Measurements from ENCODE around the gene SYCE1L. TPM values are rescaled to one million over a fixed set of nuclear protein-coding genes. Genes with fewer than 3 reads are reported as not detected.
A peak's percentile ranks its signal among the peaks of the same experiment; 100 is the strongest.

SYCE1L gene
- total RNA-seq, 1 experiment from 2014 or later, result 1.7 TPM

GRCh38 chr16:77212741-77213541, 13.7 kb downstream of the SYCE1L start:
- Histone ChIP-seq H3K4me1 (ENCODE audit: insufficient read depth, low read length) (peaks cover 17% of the 10 kb centered on the region), H3K4me3 (ENCODE audit: low read length) (peak overlapping the region; percentile 77), H3K27me3 (ENCODE audit: low read length) (no peaks in the 10 kb centered on the region), H3K36me3 (ENCODE audit: low read depth, low read length) (no peaks in the 10 kb centered on the region), H2AFZ (ENCODE audit: low read length) (peak overlapping the region; percentile 84), H3K9me3 (ENCODE audit: low read length) (no peaks in the 10 kb centered on the region), H3K27ac (ENCODE audit: low read length) (peak overlapping the region; percentile 84), H3K9ac (ENCODE audit: low read length) (peak overlapping the region; percentile 66), H3F3A (ENCODE audit: low read length, unreplicated experiment) (no peaks in the 10 kb centered on the region), H3K79me2 (ENCODE audit: low read length) (no peaks in the 10 kb centered on the region), H3K9me2 (replicated peaks; ENCODE audit: low read length) (no peaks in the 10 kb centered on the region), H4K20me1 (ENCODE audit: low read length) (no peaks in the 10 kb centered on the region), H3K4me2 (ENCODE audit: low read length) (peak overlapping the region; percentile 89)
- ATAC-seq (peak; percentile 76), DNase-seq (peak; percentile 44)
- intact Hi-C loops (cut with micrococcal nuclease), result loop anchor here (2.0 kb wide), 1 partner anchor 22 kb away; the partner anchor contains the start of gene MON1B
- BruUV-seq (replicated peaks), result no TSS peak
- TF ChIP-seq EZH2phosphoT487 (IDR thresholded peaks at IDR 0.05; ENCODE audit: borderline replicate concordance, low read length), result no peak
- no peak for TF ChIP-seq EZH2 (IDR thresholded peaks at IDR 0.05; ENCODE audit: low read length, unreplicated experiment)
- no peak for TF ChIP-seq CTCF (conservative IDR thresholded peaks at IDR 0.05; ENCODE audit: low read depth, low read length)
- POLR2A ChIA-PET (ENCODE audit: unreplicated experiment), result no interaction called here
- CTCF ChIA-PET, result no interaction called here

GRCh38 chr16:77213542-77214106, 14.4 kb downstream of the SYCE1L start:
- Histone ChIP-seq H3K4me2 (ENCODE audit: low read length) (peak overlapping the region; percentile 89), H3K27ac (ENCODE audit: low read length) (peak overlapping the region; percentile 84), H3K4me1 (ENCODE audit: insufficient read depth, low read length) (peaks cover 17% of the 10 kb centered on the region), H3K9me2 (replicated peaks; ENCODE audit: low read length) (no peaks in the 10 kb centered on the region), H3K9ac (ENCODE audit: low read length) (peak overlapping the region; percentile 66), H3K36me3 (ENCODE audit: low read depth, low read length) (no peaks in the 10 kb centered on the region), H3K27me3 (ENCODE audit: low read length) (no peaks in the 10 kb centered on the region), H3K9me3 (ENCODE audit: low read length) (no peaks in the 10 kb centered on the region), H2AFZ (ENCODE audit: low read length) (peak overlapping the region; percentile 84), H4K20me1 (ENCODE audit: low read length) (no peaks in the 10 kb centered on the region), H3F3A (ENCODE audit: low read length, unreplicated experiment) (no peaks in the 10 kb centered on the region), H3K79me2 (ENCODE audit: low read length) (no peaks in the 10 kb centered on the region), H3K4me3 (ENCODE audit: low read length) (peak overlapping the region; percentile 77)
- peak; percentile 67 for ATAC-seq
- no peak for TF ChIP-seq EZH2 (IDR thresholded peaks at IDR 0.05; ENCODE audit: low read length, unreplicated experiment)
- no peak for TF ChIP-seq EZH2phosphoT487 (IDR thresholded peaks at IDR 0.05; ENCODE audit: borderline replicate concordance, low read length)
- no peak for TF ChIP-seq CTCF (conservative IDR thresholded peaks at IDR 0.05; ENCODE audit: low read depth, low read length)
- ChIA-PET POLR2A (ENCODE audit: unreplicated experiment) (no interaction called here), CTCF (no interaction called here)
- peak; percentile 96 for DNase-seq
- BruUV-seq (replicated peaks), result no TSS peak
- intact Hi-C loops (cut with micrococcal nuclease), result loop anchor here (2.0 kb wide), 1 partner anchor 23 kb away; the partner anchor contains the start of gene MON1B
